GM12878 (cell line): ENCODE data around the gene KIF5C. TPM values are rescaled to one million over a fixed set of nuclear protein-coding genes. Genes with fewer than 3 reads are reported as not detected.

Source experiments
- ATAC-seq: fragments of 200-7000 bp; cut with Tn5 transposase; 3 replicates; pipeline ENCODE4 v1.9.1; 2020; ENCODE audit warnings: mild to moderate bottlenecking, moderate library complexity
- BruUV-seq: library from RNA; stranded (reverse); fragments of 400-500 nt; replicated peaks from 2 replicates; lab custom pipeline; 2021; lab: Mats Ljungman, UMichigan
- CTCF ChIA-PET: fragments of 300-600 bp; sonication (Branson Sonifier 250); formaldehyde crosslinking; extraction: SDS; loops from one replicate; lab custom pipeline; 2021; ENCODE audit warnings: inconsistent platforms; lab: Yijun Ruan, JAX
- POLR2A ChIA-PET: fragments of 350-600 bp; formaldehyde crosslinking; extraction: SDS; loops from one replicate; lab custom pipeline; 2021; ENCODE audit warnings: inconsistent platforms; lab: Charles Lee
- RAD21 ChIA-PET: fragments of 300-600 bp; sonication (Branson Sonifier 250); formaldehyde crosslinking; loops from one replicate; lab custom pipeline; 2023; ENCODE audit warnings: antibody characterized with exemption; ENCODE audit not compliant: unreplicated experiment; lab: Charles Lee
- SMC1A ChIA-PET: fragments of 300-600 bp; sonication (Branson Sonifier 250); formaldehyde crosslinking; loops from one replicate; lab custom pipeline; 2023; ENCODE audit not compliant: unreplicated experiment, uncharacterized antibody; lab: Charles Lee
- DNase-seq: peaks from one replicate; pipeline ENCODE4 v3.0.0-alpha.2; 2011; ENCODE audit warnings: low read depth, low spot score
- FAIRE-seq: peaks from 3 replicates; lab custom pipeline; 2011; peaks lifted over from hg19 to GRCh38; lab: Jason Lieb, UNC
- H2AFZ ChIP-seq: 2 replicates; pipeline ENCODE4 v1.6.0; 2011; ENCODE audit warnings: low read depth, low read length, control low read depth; ENCODE audit not compliant: control insufficient read depth
- H3K27ac ChIP-seq: 2 replicates; pipeline ENCODE4 v1.5.1; 2011; ENCODE audit warnings: control low read depth; ENCODE audit not compliant: control insufficient read depth, insufficient read depth
- H3K27me3 ChIP-seq, 2 experiments: replicated peaks in 1 of 2; 2 replicates each; pipeline versions ENCODE4 v1.6.0 to v1.6.1; 2011; ENCODE audit warnings: low read length in 1 of 2; ENCODE audit not compliant: control insufficient read depth in 2 of 2, insufficient read depth in 2 of 2
- H3K36me3 ChIP-seq, 2 experiments: 2 replicates each; pipeline ENCODE4 v1.5.1; 2011; ENCODE audit warnings: low read length in 1 of 2; ENCODE audit not compliant: control insufficient read depth in 2 of 2, insufficient read depth in 2 of 2
- H3K4me1 ChIP-seq: 2 replicates; pipeline ENCODE4 v1.6.1; 2011; ENCODE audit warnings: mild to moderate bottlenecking, low read length, moderate library complexity, mixed read lengths; ENCODE audit not compliant: control insufficient read depth, insufficient read depth
- H3K4me2 ChIP-seq: 2 replicates; pipeline ENCODE4 v1.6.0; 2011; ENCODE audit warnings: control low read depth; ENCODE audit not compliant: control insufficient read depth, insufficient read depth
- H3K4me3 ChIP-seq: fragments of 200-600 bp; sonication (generic); 2 replicates; pipeline ENCODE4 v1.5.1; 2016
- H3K79me2 ChIP-seq: 2 replicates; pipeline ENCODE4 v1.6.0; 2011; ENCODE audit warnings: low read length; ENCODE audit not compliant: control insufficient read depth, insufficient read depth
- H3K9ac ChIP-seq: 2 replicates; pipeline ENCODE4 v1.8.0; 2011; ENCODE audit warnings: low read length, control low read depth, mixed read lengths; ENCODE audit not compliant: control insufficient read depth, insufficient read depth
- H3K9me3 ChIP-seq: replicated peaks from 3 replicates; pipeline ENCODE4 v1.5.1; 2011; ENCODE audit warnings: mild to moderate bottlenecking, low read length; ENCODE audit not compliant: control insufficient read depth, insufficient read depth
- H4K20me1 ChIP-seq: 2 replicates; pipeline ENCODE4 v1.6.0; 2011; ENCODE audit not compliant: control insufficient read depth, insufficient read depth
- CREB1 ChIP-seq: IDR thresholded peaks from 2 replicates; pipeline ENCODE4 v1.6.1; 2012; ENCODE audit warnings: low read depth, mild to moderate bottlenecking, inconsistent platforms
- CREM ChIP-seq: IDR thresholded peaks from 2 replicates; pipeline ENCODE4 v1.6.1; 2014; ENCODE audit warnings: antibody characterized with exemption, low read depth
- FOXK2 ChIP-seq: fragments of 450-650 bp; IDR thresholded peaks from 2 replicates; pipeline ENCODE4 v1.6.1; 2017; ENCODE audit warnings: mild to moderate bottlenecking, moderate library complexity
- HCFC1 ChIP-seq: fragments of 150-350 bp; IDR thresholded peaks from 2 replicates; pipeline ENCODE4 v1.6.1; 2014; ENCODE audit warnings: low read length
- NRF1 ChIP-seq: conservative IDR thresholded peaks from 2 replicates; pipeline ENCODE4 v1.6.1; 2011; ENCODE audit warnings: mild to moderate bottlenecking, low read depth, low read length, improper control_type of control experiment
- PAX8 ChIP-seq: fragments of 450-650 bp; IDR thresholded peaks from 2 replicates; pipeline ENCODE4 v1.6.1; 2017; ENCODE audit warnings: mild to moderate bottlenecking, moderate library complexity
- RFX5 ChIP-seq: IDR thresholded peaks from 2 replicates; pipeline ENCODE4 v1.6.1; 2011; ENCODE audit warnings: low read depth, low read length, improper control_type of control experiment
- SP1 ChIP-seq: IDR thresholded peaks from one replicate; pipeline ENCODE4 v1.6.1; 2011; ENCODE audit warnings: low read depth, low read length
- TBL1XR1 ChIP-seq: IDR thresholded peaks from 2 replicates; pipeline ENCODE4 v1.6.1; 2012; ENCODE audit warnings: low read depth, low read length, improper control_type of control experiment
- ZBTB4 ChIP-seq: fragments of 450-650 bp; formaldehyde crosslinking; IDR thresholded peaks from 2 replicates; pipeline ENCODE4 v1.4.0; 2022; ENCODE audit warnings: mild to moderate bottlenecking, moderate library complexity
- in situ Hi-C: fragments of 300-500 bp; cut with MboI; formaldehyde crosslinking; loops from 9 replicates; pipeline ENCODE4 v1.14.3; 2018; ENCODE audit warnings: mixed read lengths
- intact Hi-C: fragments of 100-400 bp; cut with micrococcal nuclease; formaldehyde crosslinking; loops from one replicate; pipeline ENCODE4 v1.14.2; 2022; ENCODE audit not compliant: unreplicated experiment
- polyA plus RNA-seq, 11 experiments: library from polyadenylated mRNA; depleted of rRNA in 4 of 11; unstranded in 6 of 11; stranded (reverse) in 5 of 11; fragments of >200 nt; fragmentation: Nextera tagmentation in 4 of 11; fragmentation: Illumina TruSeq in 1 of 11; extraction: Ambion mirVana in 4 of 11; extraction: Trizol in 1 of 11; gene quantifications; 1 replicate in 1 of 11; 2 replicates in 10 of 11; pipeline versions ENCODE4 v1.2.1 to v1.2.3, GENCODE V29; 2011 to 2016; ENCODE audit warnings: inconsistent platforms in 2 of 11, missing spikeins in 2 of 11, low read depth in 1 of 11
- total RNA-seq, 4 experiments: library from RNA; depleted of rRNA in 3 of 4; stranded (reverse); fragments of >200 nt in 3 of 4; fragmentation: Illumina TruSeq in 1 of 4; extraction: Trizol in 1 of 4; gene quantifications; 2 replicates each; pipeline versions ENCODE4 v1.2.1 to v1.2.3, GENCODE V29; 2013 to 2021

The KIF5C gene
- total and polyA plus RNA-seq, 10 of the 15 experiments (the other 5 are each of a cell fraction or from before 2014, with no cell fraction given), result 0.08 to 0.49 (median 0.24) TPM

- Histone ChIP-seq H3K79me2 (no peaks in the 10 kb centered on the region), H3K4me2 (no peak overlapping the region), H3K27ac (no peak overlapping the region), H3K4me1 (no peaks in the 10 kb centered on the region), H3K27me3 (no peaks in the 10 kb centered on the region), H2AFZ (no peak overlapping the region), H3K9me3 (no peaks in the 10 kb centered on the region), H3K9ac (no peak overlapping the region), H3K4me3 (no peak overlapping the region), H3K36me3 (no peaks in the 10 kb centered on the region), H4K20me1 (no peaks in the 10 kb centered on the region)
- no TSS peak for BruUV-seq
- ChIA-PET SMC1A (interaction anchor here (1.6 to 1.7 kb wide), 2 partner anchors 9 to 21 kb away, joined by 3 to 4 read pairs; no protein-coding TSS in a partner anchor), CTCF (no interaction called here), RAD21 (interaction anchor here (0.8 kb wide), 1 partner anchor 475 kb away, joined by 3 read pairs; no protein-coding TSS in a partner anchor), POLR2A (no interaction called here)
- ATAC-seq, result no peak
- intact Hi-C loops, result no loop called here
- TF ChIP-seq PAX8 (no peak), NRF1 (no peak), RFX5 (no peak), CREB1 (no peak), SP1 (no peak)
- no peak for FAIRE-seq
- in situ Hi-C loops, result no loop called here
- no peak for DNase-seq
Observed at GRCh38 chr2:148983896-148984295, 108.9 kb downstream of the KIF5C start.

DNA sequence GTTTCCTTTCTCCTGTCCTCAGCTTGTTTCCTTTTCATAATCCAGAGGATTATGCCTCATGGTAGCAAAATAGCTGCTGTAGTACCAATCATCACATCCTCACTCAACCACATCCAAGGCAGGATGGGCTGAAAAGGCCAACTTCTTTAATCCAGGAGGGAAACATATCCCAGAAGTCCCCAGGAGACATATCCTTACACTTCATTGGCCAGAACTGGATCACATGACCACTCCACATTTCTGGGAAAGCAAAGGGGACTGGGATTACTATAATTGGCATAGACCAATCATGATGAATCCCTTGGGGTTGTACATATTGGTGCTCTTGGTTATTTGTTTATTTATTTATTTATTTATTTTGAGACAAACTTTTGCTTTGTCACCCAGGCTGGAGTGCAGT lies 109.4 kb downstream of the KIF5C start:
- H3K79me2 ChIP-seq, result no peaks in the 10 kb centered on the region
- no peaks in the 10 kb centered on the region for H3K36me3 ChIP-seq
- H4K20me1 ChIP-seq, result no peaks in the 10 kb centered on the region
- FAIRE-seq (no peak), ATAC-seq (no peak), DNase-seq (no peak)
- intact Hi-C loops (no loop called here), in situ Hi-C loops (no loop called here)
- TF ChIP-seq FOXK2 (no peak), TBL1XR1 (no peak), HCFC1 (no peak), ZBTB4 (CRISPR knock-in tag) (no peak), CREM (no peak)
- H3K4me3 ChIP-seq, result no peak overlapping the region
- ChIA-PET CTCF (interaction anchor here (1.6 kb wide), 1 partner anchor 341 kb away, joined by 3 read pairs; no protein-coding TSS in a partner anchor), SMC1A (interaction anchor here (1.7 to 2.3 kb wide), 2 partner anchors 15 to 21 kb away, joined by 3 to 10 read pairs; no protein-coding TSS in a partner anchor), RAD21 (interaction anchor here (0.8 kb wide), 1 partner anchor 475 kb away, joined by 3 read pairs; no protein-coding TSS in a partner anchor), POLR2A (no interaction called here)
- no peaks in the 10 kb centered on the region for H3K4me1 ChIP-seq
- no TSS peak for BruUV-seq
- H2AFZ ChIP-seq, result no peak overlapping the region
- H3K9me3 ChIP-seq, result no peaks in the 10 kb centered on the region
- no peak overlapping the region for H3K27ac ChIP-seq
- H3K27me3 ChIP-seq, result no peaks in the 10 kb centered on the region
- H3K9ac ChIP-seq, result no peak overlapping the region
- no peak overlapping the region for H3K4me2 ChIP-seq
